NCI-H1436 treated with DMSO at 0.1 percent for 48 hours (cell line): ENCODE measurements around the gene SRM.

ENCODE experiments used
- DNase-seq: peaks from one replicate; lab custom pipeline; 2025; lab: John Stamatoyannopoulos, UW

The SRM gene

GRCh38 chr1:11013160-11013531, 46.7 kb downstream of the SRM start:
- no peak for DNase-seq

GRCh38 chr1:11012260-11013159, 47.3 kb downstream of the SRM start, which contains the start of gene TARDBP:
Gene TARDBP, plus strand, starts transcription at chr1:11012654. Its CDS starts 1,074 bp downstream, at chr1:11013728.
- peak; percentile 68 for DNase-seq
